ENCODE measurements around the gene RBFOX2. TPM values are rescaled to one million over a fixed set of nuclear protein-coding genes. Genes with fewer than 3 reads are reported as not detected.
A peak's percentile ranks its signal among the peaks of the same experiment; 100 is the strongest.

RBFOX2 gene
- total RNA-seq, 1 donor from 2014 or later = 164 TPM

- Mint-ChIP-seq H3K4me1 (ENCODE audit: unreplicated experiment) (peaks cover 55% of the 10 kb centered on the region), H3K9me3 (no peaks in the 10 kb centered on the region), H3K27me3 (no peaks in the 10 kb centered on the region), H3K4me3 (no peak overlapping the region), H3K27ac (peak overlapping the region; percentile 86), H3K36me3 (no peaks in the 10 kb centered on the region)
- DNase-seq (ENCODE audit: extremely low spot score, unreplicated experiment) = no peak
- no peak for TF ChIP-seq CTCF (conservative IDR thresholded peaks at IDR 0.05)
These were observed 110.2 kb downstream of the RBFOX2 start for GRCh38 chr22:35918456-35918855.

GRCh38 chr22:35917651-35918050 is 111.0 kb downstream of the RBFOX2 start:
- Mint-ChIP-seq H3K9me3 (no peaks in the 10 kb centered on the region), H3K36me3 (no peaks in the 10 kb centered on the region), H3K27ac (peak overlapping the region; percentile 86), H3K4me1 (ENCODE audit: unreplicated experiment) (peaks cover 52% of the 10 kb centered on the region), H3K27me3 (no peaks in the 10 kb centered on the region), H3K4me3 (peak overlapping the region; percentile 57)
- no peak for DNase-seq (ENCODE audit: extremely low spot score, unreplicated experiment)
- TF ChIP-seq CTCF (conservative IDR thresholded peaks at IDR 0.05) = no peak

- DNase-seq (ENCODE audit: extremely low spot score, unreplicated experiment) = no peak
- H3K4me3 Mint-ChIP-seq = peak overlapping the region; percentile 87
- peak overlapping the region; percentile 90 for H3K27ac Mint-ChIP-seq
- H3K36me3 Mint-ChIP-seq = no peaks in the 10 kb centered on the region
- peaks cover 58% of the 10 kb centered on the region for H3K4me1 Mint-ChIP-seq (ENCODE audit: unreplicated experiment)
- no peaks in the 10 kb centered on the region for H3K27me3 Mint-ChIP-seq
- H3K9me3 Mint-ChIP-seq = no peaks in the 10 kb centered on the region
- TF ChIP-seq CTCF (conservative IDR thresholded peaks at IDR 0.05) = no peak
These were observed 113.1 kb downstream of the RBFOX2 start for GRCh38 chr22:35915477-35916013.

GRCh38 chr22:35914665-35915476 is 113.8 kb downstream of the RBFOX2 start:
- Mint-ChIP-seq H3K4me1 (ENCODE audit: unreplicated experiment) (peaks cover 59% of the 10 kb centered on the region), H3K4me3 (peak overlapping the region; percentile 87), H3K27me3 (no peaks in the 10 kb centered on the region), H3K27ac (peak overlapping the region; percentile 90), H3K9me3 (no peaks in the 10 kb centered on the region), H3K36me3 (no peaks in the 10 kb centered on the region)
- no peak for TF ChIP-seq CTCF (conservative IDR thresholded peaks at IDR 0.05)
- DNase-seq (ENCODE audit: extremely low spot score, unreplicated experiment) = no peak

GRCh38 chr22:35914357-35914664 is 114.3 kb downstream of the RBFOX2 start:
- H3K36me3 Mint-ChIP-seq = no peaks in the 10 kb centered on the region
- peak overlapping the region; percentile 87 for H3K4me3 Mint-ChIP-seq
- no peak for TF ChIP-seq CTCF (conservative IDR thresholded peaks at IDR 0.05)
- H3K9me3 Mint-ChIP-seq = no peaks in the 10 kb centered on the region
- DNase-seq (ENCODE audit: extremely low spot score, unreplicated experiment) = no peak
- H3K27me3 Mint-ChIP-seq = no peaks in the 10 kb centered on the region
- peak overlapping the region; percentile 90 for H3K27ac Mint-ChIP-seq
- H3K4me1 Mint-ChIP-seq (ENCODE audit: unreplicated experiment) = peaks cover 59% of the 10 kb centered on the region
